Epithelial cell of proximal tubule (primary cell): ENCODE data around the gene LMF2. TPM values are rescaled to one million over a fixed set of nuclear protein-coding genes. Genes with fewer than 3 reads are reported as not detected.

Source experiments
- DNase-seq: peaks from one replicate; pipeline ENCODE4 v3.0.0-alpha.2; 2011; ENCODE audit warnings: low read depth
- H3K4me3 ChIP-seq: 2 replicates; pipeline ENCODE4 v1.5.1; 2011; ENCODE audit warnings: low read depth, mild to moderate bottlenecking, low read length
- total RNA-seq: library from RNA; depleted of rRNA; stranded (reverse); fragments of >200 nt; gene quantifications from 2 replicates; pipeline ENCODE4 v1.2.3, GENCODE V29; 2015
- TF ChIP-seq, protein P1 (sequence below): conservative IDR thresholded peaks from 2 replicates; pipeline ENCODE4 v1.5.1; 2012; ENCODE audit warnings: low read depth, mild to moderate bottlenecking, low read length

LMF2 gene
- total RNA-seq, 1 donor from 2014 or later = 69.2 TPM

DNA sequence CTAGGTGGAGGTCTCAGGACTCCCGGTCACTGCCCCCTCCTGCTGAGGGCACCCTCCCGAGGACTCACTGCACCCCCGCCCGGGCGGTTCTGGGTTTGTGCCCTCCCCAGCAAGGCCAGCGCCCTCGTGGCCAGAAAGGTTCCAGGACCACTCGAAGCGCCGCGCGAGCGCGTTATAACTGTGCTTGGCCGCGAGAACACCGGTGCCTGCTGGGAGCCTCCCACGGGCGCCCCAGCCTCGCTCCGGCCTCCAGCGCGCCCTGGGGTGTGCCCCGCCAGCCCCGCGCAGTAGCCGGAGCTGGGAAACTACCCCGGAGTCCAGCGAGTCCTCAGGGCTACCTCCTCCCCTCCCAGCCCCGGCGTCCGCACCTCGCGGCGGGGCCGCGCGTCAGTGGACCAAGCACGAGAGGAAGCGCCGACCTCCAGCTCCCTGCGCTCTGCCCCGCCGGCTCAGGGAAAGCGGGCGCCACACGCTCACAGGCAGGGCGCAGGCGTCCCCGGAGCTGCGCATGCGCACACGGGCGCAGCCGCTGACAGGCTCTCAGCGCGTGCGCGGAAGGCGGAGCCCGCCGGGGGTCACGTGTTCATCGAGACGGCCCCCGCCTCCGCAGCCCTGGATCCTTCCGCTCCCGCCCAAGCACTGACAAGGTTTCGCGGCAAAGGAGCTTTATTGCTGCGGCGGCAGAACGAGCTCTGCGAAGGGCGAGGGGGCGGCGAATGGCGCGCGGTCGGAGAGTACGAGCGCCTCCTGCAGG is 17.8 kb upstream of the LMF2 start, which contains the start of gene SCO2:
SCO2 (minus strand) TSS at position 495 of the 754 bp plus-strand sequence. CDS start 1,187 bp downstream, outside the sequence.
- DNase-seq = no peak
- TF ChIP-seq, protein P1, sequence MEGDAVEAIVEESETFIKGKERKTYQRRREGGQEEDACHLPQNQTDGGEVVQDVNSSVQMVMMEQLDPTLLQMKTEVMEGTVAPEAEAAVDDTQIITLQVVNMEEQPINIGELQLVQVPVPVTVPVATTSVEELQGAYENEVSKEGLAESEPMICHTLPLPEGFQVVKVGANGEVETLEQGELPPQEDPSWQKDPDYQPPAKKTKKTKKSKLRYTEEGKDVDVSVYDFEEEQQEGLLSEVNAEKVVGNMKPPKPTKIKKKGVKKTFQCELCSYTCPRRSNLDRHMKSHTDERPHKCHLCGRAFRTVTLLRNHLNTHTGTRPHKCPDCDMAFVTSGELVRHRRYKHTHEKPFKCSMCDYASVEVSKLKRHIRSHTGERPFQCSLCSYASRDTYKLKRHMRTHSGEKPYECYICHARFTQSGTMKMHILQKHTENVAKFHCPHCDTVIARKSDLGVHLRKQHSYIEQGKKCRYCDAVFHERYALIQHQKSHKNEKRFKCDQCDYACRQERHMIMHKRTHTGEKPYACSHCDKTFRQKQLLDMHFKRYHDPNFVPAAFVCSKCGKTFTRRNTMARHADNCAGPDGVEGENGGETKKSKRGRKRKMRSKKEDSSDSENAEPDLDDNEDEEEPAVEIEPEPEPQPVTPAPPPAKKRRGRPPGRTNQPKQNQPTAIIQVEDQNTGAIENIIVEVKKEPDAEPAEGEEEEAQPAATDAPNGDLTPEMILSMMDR = peak; percentile 52
- H3K4me3 ChIP-seq = peak within 1 kb of the TSS; percentile 73

DNA sequence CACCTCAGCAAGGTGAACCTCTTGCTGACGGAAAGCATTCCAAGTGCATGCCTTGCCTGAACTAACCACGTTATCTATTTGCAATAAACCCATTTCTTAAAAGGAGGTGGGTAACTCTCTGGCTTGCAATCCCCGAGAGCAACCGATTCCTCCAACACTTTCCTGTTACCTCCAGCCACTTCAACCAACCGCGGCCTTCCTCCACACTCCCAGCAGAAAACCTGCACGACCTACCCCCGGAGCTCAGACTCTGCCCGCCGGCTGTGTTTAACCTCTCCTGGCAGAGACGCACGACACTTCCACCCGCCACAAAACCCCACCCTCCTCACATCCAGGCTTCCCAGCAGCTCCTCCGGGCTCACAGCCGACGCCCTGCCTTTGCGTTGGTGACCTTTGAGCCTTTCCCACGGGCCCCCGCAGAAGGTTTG is 17.2 kb upstream of the LMF2 start:
- no peak for DNase-seq
- TF ChIP-seq, protein P1 = no peak
- H3K4me3 ChIP-seq = peak overlapping the region; percentile 73

DNA sequence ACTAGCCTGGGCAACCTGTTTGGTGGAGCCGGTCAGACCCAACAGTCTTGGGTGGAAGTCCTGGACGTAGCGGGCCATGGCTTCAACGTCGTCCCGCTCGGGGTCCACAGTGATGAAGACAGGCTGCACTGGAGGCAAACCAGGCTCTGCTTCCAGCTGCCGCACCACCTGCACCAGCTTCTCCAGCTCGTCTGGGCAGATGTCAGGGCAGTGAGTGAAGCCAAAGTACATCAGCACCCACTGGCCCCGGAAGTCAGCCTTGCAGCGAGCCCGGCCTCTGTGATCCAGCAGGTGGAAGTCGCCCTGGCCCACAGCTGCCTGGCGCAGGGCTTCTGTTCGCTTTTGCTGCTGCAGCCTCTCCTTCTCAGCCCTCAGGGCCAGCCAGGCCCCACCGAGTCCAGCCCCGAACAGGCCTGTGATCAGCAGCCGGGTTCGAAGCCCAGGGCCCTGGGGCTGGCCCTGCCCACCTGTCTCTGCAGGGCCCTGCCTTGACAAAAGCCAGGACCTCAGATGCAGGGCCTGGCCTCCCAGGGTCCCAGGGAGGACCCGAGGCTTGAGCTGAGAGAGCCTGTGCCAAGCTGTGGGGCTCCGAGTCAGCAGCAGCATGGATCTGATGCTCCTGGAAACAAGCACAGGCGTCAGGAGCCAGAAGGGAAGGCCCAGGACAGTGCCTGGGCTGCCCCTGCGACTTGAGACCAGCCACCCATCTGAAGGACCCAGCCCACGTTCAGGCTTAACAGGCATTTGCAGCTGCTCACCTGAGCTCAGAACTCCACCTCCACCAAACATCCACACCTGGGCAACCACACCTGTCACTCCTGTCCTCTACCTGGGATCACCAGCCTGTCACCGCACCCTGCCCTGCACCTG is 16.5 kb upstream of the LMF2 start:
- TF ChIP-seq, protein P1 = no peak
- DNase-seq = no peak
- peak overlapping the region; percentile 73 for H3K4me3 ChIP-seq

- TF ChIP-seq, protein P1 = no peak
Observed at GRCh38 chr22:50523458-50523805, 15.9 kb upstream of the LMF2 start.

DNA sequence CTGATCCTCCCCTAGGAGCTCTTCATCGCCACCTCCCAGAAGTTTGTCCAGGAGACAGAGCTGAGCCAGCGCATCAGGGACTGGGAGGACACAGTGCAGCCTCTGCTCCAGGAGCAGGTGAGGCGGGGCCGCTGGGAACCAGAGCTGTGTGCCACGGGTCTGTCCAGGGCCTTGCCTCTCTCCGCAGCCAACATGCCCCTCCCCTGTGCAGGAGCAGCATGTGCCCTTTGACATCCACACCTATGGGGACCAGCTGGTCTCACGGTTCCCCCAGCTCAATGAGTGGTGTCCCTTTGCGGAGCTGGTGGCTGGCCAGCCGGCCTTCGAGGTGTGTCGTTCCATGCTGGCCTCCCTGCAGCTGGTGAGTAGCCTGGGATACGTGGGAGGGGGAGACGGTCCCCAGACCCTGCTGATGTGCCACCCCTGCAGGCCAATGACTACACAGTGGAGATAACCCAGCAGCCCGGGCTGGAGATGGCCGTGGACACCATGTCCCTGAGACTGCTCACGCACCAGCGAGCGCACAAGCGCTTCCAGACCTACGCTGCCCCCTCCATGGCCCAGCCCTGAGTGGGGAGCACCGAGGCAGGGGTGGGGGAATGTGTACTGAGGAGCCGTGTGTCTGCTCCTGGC is 15.4 kb upstream of the LMF2 start:
- TF ChIP-seq, protein P1 = no peak
- DNase-seq = no peak

More at GRCh38 chr22:50523458-50523805, 15.9 kb upstream of the LMF2 start:
- DNase-seq = no peak
- H3K4me3 ChIP-seq = no peak overlapping the region

GRCh38 chr22:50522208-50522805 is 14.8 kb upstream of the LMF2 start:
- TF ChIP-seq, protein P1 = no peak
- no peak for DNase-seq
- H3K4me3 ChIP-seq = no peak overlapping the region

More for the DNA sequence above, 15.4 kb upstream of the LMF2 start:
- H3K4me3 ChIP-seq = no peak overlapping the region
